Aortic smooth muscle cell (primary cell): ENCODE measurements around the gene KRTAP19-2. TPM values are rescaled to one million over a fixed set of nuclear protein-coding genes. Genes with fewer than 3 reads are reported as not detected.

Source experiments
- total RNA-seq: library from RNA; depleted of rRNA; stranded (reverse); fragments of >200 nt; gene quantifications from 2 replicates; pipeline ENCODE4 v1.2.3, GENCODE V29; 2014

KRTAP19-2 gene
- not detected in 2 replicates for total RNA-seq

GRCh38 chr21:30487336-30487735 lies at the start of gene KRTAP19-2:
Gene KRTAP19-2 (minus strand): TSS chr21:30487436. CDS start chr21:30487348, 88 bp downstream.

GRCh38 chr21:30502041-30502440 lies 14.8 kb upstream of the KRTAP19-2 start, which contains the start of gene KRTAP19-5:
Gene KRTAP19-5 (minus strand): TSS chr21:30502141. CDS start chr21:30502090, 51 bp downstream.

GRCh38 chr21:30497065-30497464 lies 9.8 kb upstream of the KRTAP19-2 start, which contains the start of gene KRTAP19-4:
Gene KRTAP19-4 (minus strand): TSS chr21:30497165. CDS start chr21:30497110, 55 bp downstream.

GRCh38 chr21:30491963-30492428 lies 4.8 kb upstream of the KRTAP19-2 start, which contains the start of gene KRTAP19-3:
Gene KRTAP19-3 (minus strand): TSS chr21:30492013. CDS start chr21:30491957, 56 bp downstream.

GRCh38 chr21:30480145-30480544 lies 7.1 kb downstream of the KRTAP19-2 start, which contains the start of gene KRTAP19-1:
Gene KRTAP19-1 (minus strand): TSS chr21:30480367. CDS start chr21:30480317, 50 bp downstream.

GRCh38 chr21:30439975-30440374 lies 47.3 kb downstream of the KRTAP19-2 start, which contains the start of gene KRTAP15-1:
Gene KRTAP15-1 (plus strand): TSS chr21:30440275. CDS start chr21:30440328, 53 bp downstream.

Other genes with a start within 250 kb of the KRTAP19-2 start
- gene KRTAP24-1, start 204.5 kb downstream of the KRTAP19-2 start, total RNA-seq, result not detected in 2 replicates
- not detected in 2 replicates for gene KRTAP25-1, start 197.9 kb downstream of the KRTAP19-2 start, total RNA-seq
- not detected in 2 replicates for gene KRTAP26-1, start 167.1 kb downstream of the KRTAP19-2 start, total RNA-seq
- not detected in 2 replicates for gene KRTAP27-1, start 149.7 kb downstream of the KRTAP19-2 start, total RNA-seq
- not detected in 2 replicates for gene KRTAP23-1, start 138.8 kb downstream of the KRTAP19-2 start, total RNA-seq
- not detected in 2 replicates for gene KRTAP13-2, start 115.2 kb downstream of the KRTAP19-2 start, total RNA-seq
- gene KRTAP13-1, start 91.4 kb downstream of the KRTAP19-2 start, total RNA-seq, result not detected in 2 replicates
- not detected in 2 replicates for gene KRTAP13-3, start 61.5 kb downstream of the KRTAP19-2 start, total RNA-seq
- gene KRTAP13-4, start 57.2 kb downstream of the KRTAP19-2 start, total RNA-seq, result not detected in 2 replicates
- gene KRTAP15-1, start 47.2 kb downstream of the KRTAP19-2 start, total RNA-seq, result not detected in 2 replicates
- gene KRTAP19-1, start 7.1 kb downstream of the KRTAP19-2 start, total RNA-seq, result not detected in 2 replicates
- not detected in 2 replicates for gene KRTAP19-3, start 4.6 kb upstream of the KRTAP19-2 start, total RNA-seq
- not detected in 2 replicates for gene KRTAP19-4, start 9.7 kb upstream of the KRTAP19-2 start, total RNA-seq
- not detected in 2 replicates for gene KRTAP19-5, start 14.7 kb upstream of the KRTAP19-2 start, total RNA-seq
- gene KRTAP19-6, start 54.4 kb upstream of the KRTAP19-2 start, total RNA-seq, result not detected in 2 replicates
- not detected in 2 replicates for gene KRTAP19-7, start 73.9 kb upstream of the KRTAP19-2 start, total RNA-seq
- gene KRTAP22-2, start 103.0 kb upstream of the KRTAP19-2 start, total RNA-seq, result not detected in 2 replicates
- gene KRTAP6-3, start 105.0 kb upstream of the KRTAP19-2 start, total RNA-seq, result not detected in 2 replicates
- gene KRTAP6-2, start 111.5 kb upstream of the KRTAP19-2 start, total RNA-seq, result not detected in 2 replicates
- gene KRTAP22-1, start 113.7 kb upstream of the KRTAP19-2 start, total RNA-seq, result not detected in 2 replicates
- not detected in 2 replicates for gene KRTAP6-1, start 126.5 kb upstream of the KRTAP19-2 start, total RNA-seq
- gene KRTAP20-1, start 129.0 kb upstream of the KRTAP19-2 start, total RNA-seq, result not detected in 2 replicates
- not detected in 2 replicates for gene KRTAP20-4, start 133.2 kb upstream of the KRTAP19-2 start, total RNA-seq
- not detected in 2 replicates for gene KRTAP20-2, start 147.8 kb upstream of the KRTAP19-2 start, total RNA-seq
- gene KRTAP20-3, start 155.4 kb upstream of the KRTAP19-2 start, total RNA-seq, result not detected in 2 replicates
- not detected in 2 replicates for gene KRTAP21-3, start 231.3 kb upstream of the KRTAP19-2 start, total RNA-seq